ENCODE results near the gene SYCP3.
"Not testable (repeated sequence)": the region's sequence is repeated elsewhere in the genome, so short reads cannot be mapped to it uniquely, and the experiment has no call there.

SYCP3 gene

GRCh38 chr12:101710288-101710687 is 29.0 kb downstream of the SYCP3 start:
- DNase-seq, result no peak

GRCh38 chr12:101707131-101707782 is 32.0 kb downstream of the SYCP3 start:
- no peak for DNase-seq

GRCh38 chr12:101706403-101706802 is 32.9 kb downstream of the SYCP3 start:
- no peak for DNase-seq

GRCh38 chr12:101703487-101703886 is 35.8 kb downstream of the SYCP3 start:
- DNase-seq, result no peak

GRCh38 chr12:101700299-101700820 is 38.9 kb downstream of the SYCP3 start:
- DNase-seq, result no peak

- DNase-seq, result no peak
Observed at GRCh38 chr12:101698800-101699347, 40.4 kb downstream of the SYCP3 start.

- no peak for DNase-seq
Observed at GRCh38 chr12:101697930-101698799, 41.1 kb downstream of the SYCP3 start.

- DNase-seq, result peak; percentile 36
Observed at GRCh38 chr12:101697197-101697929, 41.9 kb downstream of the SYCP3 start, which contains the start of gene CHPT1. TSS of gene CHPT1 (plus strand) at chr12:101697640. CDS start at chr12:101697862, 222 bp downstream.

- DNase-seq, result no peak
Observed at GRCh38 chr12:101696251-101697196, 42.7 kb downstream of the SYCP3 start.

- no peak for DNase-seq
Observed at GRCh38 chr12:101695706-101696105, 43.6 kb downstream of the SYCP3 start.

GRCh38 chr12:101694986-101695385 is 44.3 kb downstream of the SYCP3 start:
- no peak for DNase-seq

GRCh38 chr12:101694297-101694848 is 44.9 kb downstream of the SYCP3 start:
- DNase-seq, result no peak

GRCh38 chr12:101691503-101692096 is 47.7 kb downstream of the SYCP3 start:
- DNase-seq, result no peak

- DNase-seq, result no peak
Observed at GRCh38 chr12:101690544-101691098, 48.6 kb downstream of the SYCP3 start.

- DNase-seq, result no peak
Observed at GRCh38 chr12:101686176-101686575, 53.1 kb downstream of the SYCP3 start.

GRCh38 chr12:101685092-101685491 is 54.2 kb downstream of the SYCP3 start:
- no peak for DNase-seq

GRCh38 chr12:101681627-101682026 is 57.6 kb downstream of the SYCP3 start:
- DNase-seq, result not testable (repeated sequence)

GRCh38 chr12:101680647-101681046 is 58.6 kb downstream of the SYCP3 start:
- no peak for DNase-seq

GRCh38 chr12:101680240-101680639 is 59.0 kb downstream of the SYCP3 start:
- no peak for DNase-seq

Data from activated T-cell treated with anti-CD3 and anti-CD28 coated beads for 4 hours (primary cell).